HT-29 (cell line): ENCODE measurements around the gene ATAD5. TPM values are rescaled to one million over a fixed set of nuclear protein-coding genes. Genes with fewer than 3 reads are reported as not detected.

Source experiments
- DNase-seq: peaks from one replicate; pipeline ENCODE4 v3.0.0-alpha.2; 2015; ENCODE audit warnings: low spot score
- small RNA-seq: library from RNA; depleted of rRNA; stranded (forward); fragments of <200 nt; gene quantifications from one replicate; pipeline ENCODE3, GENCODE V24; 2014
- total RNA-seq: library from RNA; depleted of rRNA; stranded (reverse); fragments of >200 nt; shearing (Covaris generic); gene quantifications from 2 replicates; pipeline ENCODE4 v1.2.3, GENCODE V29; 2014; rRNA removed

ATAD5 gene
- total RNA-seq, 1 experiment from 2014 or later, result 3.6 TPM

- no peak for DNase-seq
Measured at GRCh38 chr17:30939051-30939689, 107.4 kb downstream of the ATAD5 start.

- no peak for DNase-seq
Measured at GRCh38 chr17:30942308-30943079, 110.7 kb downstream of the ATAD5 start.

Small RNAs within 50 kb of the gene (small RNA-seq; reads per million reads assigned to genes)
- not detected for gene RNU6-298P

Other genes with a start within 250 kb of the ATAD5 start
- gene CRLF3, start 7.3 kb upstream of the ATAD5 start, total RNA-seq, result 6.8 and 6.9 TPM in 2 replicates
- 7.3 and 7.5 TPM in 2 replicates for gene TEFM, start 74.3 kb downstream of the ATAD5 start, total RNA-seq
- 0.08 TPM in 1 of 2 replicates, not detected in the other for gene ADAP2, start 90.0 kb downstream of the ATAD5 start, total RNA-seq
- gene RNF135, start 139.1 kb downstream of the ATAD5 start, total RNA-seq, result 4.8 and 4.9 TPM in 2 replicates